ENCODE data around the gene EXOC6.

The EXOC6 gene

DNA sequence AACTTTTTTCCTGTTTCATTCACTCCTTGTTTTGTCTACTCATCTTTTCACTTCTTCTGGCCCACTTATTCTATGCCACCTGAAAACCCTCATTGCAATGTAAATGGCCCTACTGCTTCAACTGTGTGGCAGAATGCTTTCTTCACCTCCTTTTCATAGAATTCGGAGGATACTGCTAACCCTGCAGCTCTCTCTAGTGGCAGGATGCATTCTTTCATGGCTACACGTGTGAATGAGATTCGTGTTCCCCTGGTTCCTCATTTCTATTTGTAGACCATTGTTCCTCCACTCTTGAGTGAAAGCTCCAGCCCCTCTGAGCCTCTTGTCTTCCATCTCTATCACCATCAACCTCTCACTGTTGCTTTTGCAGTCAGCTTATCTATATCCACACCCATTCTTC lies 191.4 kb downstream of the EXOC6 start:
- TF ChIP-seq, protein P1, sequence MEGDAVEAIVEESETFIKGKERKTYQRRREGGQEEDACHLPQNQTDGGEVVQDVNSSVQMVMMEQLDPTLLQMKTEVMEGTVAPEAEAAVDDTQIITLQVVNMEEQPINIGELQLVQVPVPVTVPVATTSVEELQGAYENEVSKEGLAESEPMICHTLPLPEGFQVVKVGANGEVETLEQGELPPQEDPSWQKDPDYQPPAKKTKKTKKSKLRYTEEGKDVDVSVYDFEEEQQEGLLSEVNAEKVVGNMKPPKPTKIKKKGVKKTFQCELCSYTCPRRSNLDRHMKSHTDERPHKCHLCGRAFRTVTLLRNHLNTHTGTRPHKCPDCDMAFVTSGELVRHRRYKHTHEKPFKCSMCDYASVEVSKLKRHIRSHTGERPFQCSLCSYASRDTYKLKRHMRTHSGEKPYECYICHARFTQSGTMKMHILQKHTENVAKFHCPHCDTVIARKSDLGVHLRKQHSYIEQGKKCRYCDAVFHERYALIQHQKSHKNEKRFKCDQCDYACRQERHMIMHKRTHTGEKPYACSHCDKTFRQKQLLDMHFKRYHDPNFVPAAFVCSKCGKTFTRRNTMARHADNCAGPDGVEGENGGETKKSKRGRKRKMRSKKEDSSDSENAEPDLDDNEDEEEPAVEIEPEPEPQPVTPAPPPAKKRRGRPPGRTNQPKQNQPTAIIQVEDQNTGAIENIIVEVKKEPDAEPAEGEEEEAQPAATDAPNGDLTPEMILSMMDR (IDR thresholded peaks at IDR 0.05; ENCODE audit: insufficient read depth, missing control alignments): peak; percentile 42
- DNase-seq (ENCODE audit: insufficient read length, low spot score) (no peak), FAIRE-seq (no peak)

DNA sequence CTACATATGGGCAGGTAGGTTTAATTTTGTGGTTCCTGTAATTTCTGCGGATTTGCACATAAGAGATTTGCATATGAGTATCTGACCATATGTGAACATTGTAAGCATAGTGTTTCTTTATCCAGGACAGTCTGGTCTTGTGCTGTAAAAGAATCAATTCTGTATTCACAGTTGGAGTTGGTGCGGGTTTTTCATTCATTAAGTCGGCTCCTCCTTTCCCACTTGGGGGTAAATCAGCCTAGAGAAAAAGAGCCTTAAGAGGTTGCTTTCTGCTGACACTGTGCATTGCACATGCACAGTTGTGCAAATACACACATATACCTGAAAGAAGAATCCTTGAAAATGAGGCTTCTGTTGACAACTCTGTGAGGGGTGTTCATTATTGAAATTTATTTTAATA lies 206.2 kb downstream of the EXOC6 start:
- DNase-seq (ENCODE audit: insufficient read length, low spot score) (no peak), FAIRE-seq (no peak)
- TF ChIP-seq, protein P1 (IDR thresholded peaks at IDR 0.05; ENCODE audit: insufficient read depth, missing control alignments): no peak

DNA sequence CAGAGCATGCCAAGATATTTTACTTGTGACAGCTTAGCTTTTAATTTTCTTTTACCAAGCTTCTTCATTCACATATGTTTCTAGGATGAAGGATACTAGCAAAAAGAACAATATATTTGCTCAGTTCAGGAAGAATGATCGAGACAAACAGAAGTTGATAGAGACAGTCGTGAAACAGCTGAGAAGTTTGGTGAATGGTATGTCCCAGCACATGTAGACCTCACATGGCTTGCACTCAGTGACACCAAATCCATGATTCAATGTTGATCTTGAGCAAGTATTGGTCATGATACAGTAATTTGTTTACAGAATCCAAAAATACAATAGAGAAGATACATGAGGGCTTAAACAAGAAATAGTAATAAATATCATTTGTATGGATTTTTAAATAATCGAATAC lies 209.8 kb downstream of the EXOC6 start:
- DNase-seq (ENCODE audit: insufficient read length, low spot score) (no peak), FAIRE-seq (no peak)
- TF ChIP-seq, protein P1 (IDR thresholded peaks at IDR 0.05; ENCODE audit: insufficient read depth, missing control alignments): no peak

DNA sequence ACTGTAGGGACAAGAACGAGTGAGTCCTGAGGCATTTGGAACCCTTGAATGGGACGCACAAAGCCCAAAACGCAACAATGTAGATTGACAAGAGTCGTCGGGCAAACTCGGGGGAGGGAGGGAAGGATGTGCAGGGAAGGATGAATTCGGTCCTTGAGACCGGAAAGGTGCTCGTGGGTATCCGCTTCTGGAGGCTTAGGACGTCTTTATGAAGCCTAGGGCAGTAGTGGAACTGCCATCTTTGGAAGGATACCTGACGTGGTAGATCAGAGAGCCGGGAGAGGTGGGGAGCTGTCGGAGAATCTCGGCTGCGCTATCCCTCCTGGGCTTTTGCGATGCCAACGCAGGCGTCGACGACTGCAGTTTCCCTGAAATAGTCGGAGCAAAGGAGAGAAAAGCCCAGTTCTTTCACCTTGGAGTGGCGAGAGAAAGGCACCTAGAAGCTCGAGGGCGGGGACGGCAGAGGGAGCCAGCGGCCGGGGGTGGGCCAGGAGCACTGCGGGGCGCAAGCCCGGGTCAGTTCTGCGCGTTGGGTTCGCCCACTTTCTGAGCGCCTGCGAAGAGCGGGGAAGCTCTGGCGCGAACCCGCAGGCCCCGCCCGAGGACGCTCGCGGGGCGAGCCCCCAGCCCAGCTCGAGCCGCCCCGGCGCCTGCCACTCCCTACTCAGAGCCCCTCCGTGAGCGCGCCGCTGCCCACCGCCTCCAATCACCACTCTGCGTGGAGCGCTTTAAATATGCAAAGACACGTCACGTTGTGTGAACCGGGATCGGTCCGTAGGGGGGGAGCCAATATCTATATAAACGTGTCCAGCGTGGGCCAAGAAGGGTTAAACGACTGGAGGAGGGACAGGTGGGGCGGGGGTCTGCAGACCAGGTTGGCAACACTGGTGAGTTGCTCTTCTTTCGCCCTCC lies 211.9 kb downstream of the EXOC6 start, which contains the start of gene CYP26C1:
CYP26C1 (plus strand) TSS at position 824 of the 912 bp plus-strand sequence. CDS start 466 bp downstream, outside the sequence.
- no peak for FAIRE-seq
- TF ChIP-seq, protein P1 (IDR thresholded peaks at IDR 0.05; ENCODE audit: insufficient read depth, missing control alignments): no peak
- no peak for DNase-seq (ENCODE audit: insufficient read length, low spot score)

DNA sequence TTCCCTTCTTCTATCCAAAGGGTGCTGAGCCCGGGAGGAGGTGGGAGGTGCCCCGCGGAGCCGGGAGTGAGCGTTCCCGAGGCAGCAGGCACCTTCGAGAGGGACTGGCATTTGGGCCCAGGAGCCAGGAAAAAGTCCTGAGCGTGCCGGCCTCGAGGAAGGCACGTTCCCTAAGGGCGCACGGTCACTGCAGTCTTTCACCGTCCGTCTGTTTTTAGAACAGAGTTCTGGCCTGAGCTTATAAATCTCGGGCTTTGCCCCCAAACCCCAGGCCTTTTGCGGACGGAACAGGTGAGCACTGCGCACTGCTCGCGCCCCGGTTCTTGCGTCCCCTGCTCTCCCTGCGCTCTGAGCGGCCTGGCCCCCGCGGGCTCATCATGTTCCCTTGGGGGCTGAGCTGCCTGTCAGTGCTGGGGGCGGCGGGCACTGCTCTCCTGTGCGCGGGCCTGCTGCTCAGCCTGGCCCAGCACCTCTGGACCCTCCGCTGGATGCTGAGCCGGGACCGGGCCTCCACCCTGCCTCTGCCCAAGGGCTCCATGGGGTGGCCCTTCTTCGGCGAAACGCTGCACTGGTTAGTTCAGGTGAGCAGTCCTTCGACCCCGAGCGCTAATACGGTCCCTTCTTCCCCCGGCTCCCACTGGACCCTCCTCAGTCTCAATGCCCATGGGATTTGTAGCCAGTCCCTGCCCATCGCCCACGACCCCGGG lies 212.7 kb downstream of the EXOC6 start:
- TF ChIP-seq, protein P1 (IDR thresholded peaks at IDR 0.05; ENCODE audit: insufficient read depth, missing control alignments): no peak
- FAIRE-seq (no peak), DNase-seq (ENCODE audit: insufficient read length, low spot score) (no peak)

DNA sequence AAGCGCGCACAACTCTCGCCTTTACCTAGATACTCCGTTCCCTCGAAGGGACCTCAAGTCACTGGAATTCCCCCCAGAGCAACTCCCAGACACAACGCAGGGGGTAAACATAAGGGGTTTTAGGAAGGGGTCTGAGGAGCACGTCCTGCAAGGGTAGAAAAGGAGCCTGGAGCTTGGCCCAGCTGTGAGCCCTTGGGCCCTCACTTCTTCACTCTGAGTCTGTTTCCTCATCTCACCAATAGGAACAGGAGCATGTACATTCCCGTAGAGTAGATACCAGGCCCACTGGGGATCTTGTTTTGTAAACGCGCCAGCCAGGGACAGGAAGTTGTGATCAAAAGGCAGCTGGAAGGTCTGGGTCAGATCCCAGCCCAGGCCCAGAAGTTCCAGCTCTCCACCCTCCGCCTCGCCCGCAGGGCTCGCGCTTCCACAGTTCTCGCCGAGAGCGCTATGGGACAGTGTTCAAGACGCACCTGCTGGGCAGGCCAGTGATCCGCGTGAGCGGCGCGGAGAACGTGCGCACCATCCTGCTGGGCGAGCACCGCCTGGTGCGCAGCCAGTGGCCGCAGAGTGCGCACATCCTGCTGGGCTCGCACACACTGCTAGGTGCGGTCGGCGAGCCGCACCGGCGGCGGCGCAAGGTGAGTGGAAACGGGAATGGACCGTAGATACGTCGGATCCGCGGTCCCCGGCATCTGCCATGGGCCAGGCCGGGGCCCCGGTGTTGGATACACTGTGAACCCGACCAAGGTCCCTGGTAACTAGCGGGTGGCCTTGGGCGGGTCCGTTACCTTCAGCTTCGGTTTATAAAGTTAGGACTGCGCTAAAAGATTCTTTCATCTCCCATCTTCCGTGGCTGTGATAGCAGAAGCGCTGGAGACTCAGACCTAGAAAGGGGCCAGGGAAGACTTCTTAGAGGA lies 213.5 kb downstream of the EXOC6 start:
- DNase-seq (ENCODE audit: insufficient read length, low spot score): no peak
- no peak for FAIRE-seq
- TF ChIP-seq, protein P1 (IDR thresholded peaks at IDR 0.05; ENCODE audit: insufficient read depth, missing control alignments): no peak
